Peyer's patch (tissue), 4 donors: ENCODE results near the gene RPS6KB2.

Experiments used
- CTCF ChIP-seq, 6 experiments: fragments of 450-650 bp in 4 of 6; fragments of 200-600 bp in 2 of 6; sonication (generic) in 1 of 6; IDR thresholded peaks; one replicate each; pipeline ENCODE4 v1.5.1; 2017 to 2019; ENCODE audit warnings: antibody characterized with exemption in 6 of 6, mild to moderate bottlenecking in 3 of 6, moderate library complexity in 1 of 6
- POLR2A ChIP-seq, 2 donors: fragments of 450-650 bp; IDR thresholded peaks; one replicate each; pipeline ENCODE4 v1.5.1; 2017; ENCODE audit warnings: antibody characterized with exemption in 2 of 2, mild to moderate bottlenecking in 2 of 2, moderate library complexity in 2 of 2

GRCh38 chr11:67400251-67400941 is 27.9 kb upstream of the RPS6KB2 start:
- TF ChIP-seq CTCF (IDR thresholded peaks at IDR 0.05) (no peak), POLR2A (IDR thresholded peaks at IDR 0.05) (no peak)
